Cerebellar nuclear complex (tissue), 1 donor: Measurements from ENCODE around the gene VARS1.
"Not testable (repeated sequence)": the region's sequence is repeated elsewhere in the genome, so short reads cannot be mapped to it uniquely, and the experiment has no call there.

Experiments used
- DNase-seq, 2 experiments: peaks; one replicate each; lab custom pipeline; 2025; lab: John Stamatoyannopoulos, UW

VARS1 gene

GRCh38 chr6:31795616-31796298, at the start of gene VARS1:
TSS of gene VARS1 (minus strand) at chr6:31795752. CDS start at chr6:31795217, 535 bp downstream.
- DNase-seq: peak in 1 of 2 experiments; percentile 34

- DNase-seq: no peak
Observed at GRCh38 chr6:31844507-31844906, 49.0 kb upstream of the VARS1 start.

GRCh38 chr6:31842053-31842452, 46.5 kb upstream of the VARS1 start:
- DNase-seq: no peak

GRCh38 chr6:31839779-31840126, 44.2 kb upstream of the VARS1 start:
- not testable (repeated sequence) for DNase-seq

- DNase-seq: no peak
Observed at GRCh38 chr6:31838968-31839367, 43.4 kb upstream of the VARS1 start.

GRCh38 chr6:31838114-31838553, 42.6 kb upstream of the VARS1 start:
- DNase-seq: not testable (repeated sequence)

GRCh38 chr6:31837369-31838113, 42.0 kb upstream of the VARS1 start:
- no peak for DNase-seq

GRCh38 chr6:31836474-31837368, 41.2 kb upstream of the VARS1 start:
- no peak for DNase-seq

GRCh38 chr6:31836047-31836473, 40.5 kb upstream of the VARS1 start:
- no peak for DNase-seq

GRCh38 chr6:31834367-31835250, 39.1 kb upstream of the VARS1 start:
- DNase-seq: peak in 1 of 2 experiments; percentile 48

GRCh38 chr6:31831350-31832215, 36.0 kb upstream of the VARS1 start:
- DNase-seq: no peak

- DNase-seq: no peak
Observed at GRCh38 chr6:31830886-31831335, 35.4 kb upstream of the VARS1 start.

- peak in 1 of 2 experiments; percentile 25 for DNase-seq
Observed at GRCh38 chr6:31829633-31830283, 34.2 kb upstream of the VARS1 start.

GRCh38 chr6:31827286-31828079, 31.9 kb upstream of the VARS1 start, which contains the start of gene HSPA1B:
TSS of gene HSPA1B (plus strand) at chr6:31827738. CDS start at chr6:31827951, 213 bp downstream.
- DNase-seq: peak; percentile 91 to 97

- DNase-seq: no peak
Observed at GRCh38 chr6:31826793-31827285, 31.3 kb upstream of the VARS1 start.

- DNase-seq: no peak
Observed at GRCh38 chr6:31825553-31825952, 30.0 kb upstream of the VARS1 start.

- not testable (repeated sequence) for DNase-seq
Observed at GRCh38 chr6:31823592-31824196, 28.1 kb upstream of the VARS1 start.
